ENCODE results near the gene UXS1. TPM values are rescaled to one million over a fixed set of nuclear protein-coding genes. Genes with fewer than 3 reads are reported as not detected.

UXS1 gene
- total and polyA plus RNA-seq, 2 of the 8 experiments (the other 6 are each of a cell fraction or from before 2014, with no cell fraction given) = 44.5 to 63.4 TPM

DNA sequence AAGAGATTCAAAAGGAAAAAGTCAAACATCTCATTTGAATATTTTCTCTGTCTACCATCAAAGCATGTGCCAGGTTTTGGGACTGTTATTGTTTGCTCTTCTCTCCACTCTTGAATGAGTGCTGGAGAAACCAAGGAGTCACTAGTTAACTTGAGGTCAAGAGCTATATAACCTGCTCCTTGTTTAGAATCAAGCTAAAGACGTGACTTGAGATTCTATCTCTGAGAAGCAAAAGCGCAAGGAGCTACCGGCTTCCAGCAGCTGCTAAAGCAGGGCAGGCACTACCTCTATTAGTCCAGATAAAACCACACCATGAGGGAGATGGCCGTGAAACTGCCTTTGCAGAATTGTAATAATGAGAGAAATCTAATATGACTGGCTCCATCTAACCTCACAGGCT lies 36.0 kb downstream of the UXS1 start:
- Histone ChIP-seq H3K23me2 (ENCODE audit: low read depth, low read length) (no peaks in the 10 kb centered on the region), H3K4me2 (ENCODE audit: insufficient read depth in 1 of 2, low read depth in 2 of 2, low read length in 2 of 2) (no peak overlapping the region), H2BK5ac (ENCODE audit: low read depth, low read length) (no peak overlapping the region), H2BK15ac (ENCODE audit: low read length) (no peak overlapping the region), H3K4me3 (ENCODE audit: extremely low read depth in 1 of 4, insufficient read depth in 2 of 4, low read depth in 3 of 4, low read length in 4 of 4) (no peak overlapping the region), H3K4ac (replicated peaks; ENCODE audit: insufficient read length, low read depth, low read length) (no peak overlapping the region), H2AFZ (ENCODE audit: low read length) (no peak overlapping the region), H3K18ac (ENCODE audit: extremely low read depth, low read length) (no peak overlapping the region), H3K56ac (replicated peaks; ENCODE audit: insufficient read length, low read depth, low read length) (no peak overlapping the region), H2BK20ac (ENCODE audit: low read length) (no peak overlapping the region), H4K20me1 (replicated peaks in 1 of 2; ENCODE audit: control insufficient read depth in 1 of 2, insufficient read depth in 2 of 2, low read length in 2 of 2) (peaks cover 3 to 6% of the 10 kb centered on the region in 2 experiments), H3K79me1 (ENCODE audit: low read depth, low read length) (no peaks in the 10 kb centered on the region), H3K4me1 (replicated peaks in 1 of 4; ENCODE audit: control insufficient read depth in 3 of 4, insufficient read depth in 4 of 4, low read length in 3 of 4) (no peaks in the 10 kb centered on the region; a peak in 1 of 7 replicates), H2BK12ac (ENCODE audit: low read depth, low read length) (no peak overlapping the region), H3K79me2 (ENCODE audit: control insufficient read depth in 1 of 2, insufficient read depth in 2 of 2, low read length in 2 of 2) (peaks cover 0 to 7% of the 10 kb centered on the region in 2 experiments; a peak in 2 of 4 replicates), H3K36me3 (ENCODE audit: control insufficient read depth in 2 of 4, insufficient read depth in 4 of 4, low read length in 3 of 4) (peaks cover 3 to 26% (median 14%) of the 10 kb centered on the region in 4 experiments; a peak in 7 of 8 replicates), H3K23ac (ENCODE audit: insufficient read length) (no peak overlapping the region), H4K91ac (replicated peaks; ENCODE audit: insufficient read length, low read length) (no peak overlapping the region), H3K27ac (ENCODE audit: low read depth, low read length) (no peak overlapping the region), H3K9me3 (ENCODE audit: insufficient read depth in 2 of 2, low read depth in 1 of 2, low read length in 1 of 2) (no peaks in the 10 kb centered on the region), H3K14ac (ENCODE audit: insufficient read length) (no peak overlapping the region), H2BK120ac (replicated peaks; ENCODE audit: low read depth, low read length) (no peak overlapping the region), H4K5ac (ENCODE audit: insufficient read length, low read depth, low read length) (no peak overlapping the region), H2AK5ac (ENCODE audit: low read depth, low read length) (no peak overlapping the region), H3K9ac (replicated peaks in 1 of 4; ENCODE audit: extremely low read depth in 1 of 4, low read depth in 3 of 4, low read length in 3 of 4) (no peak overlapping the region), H4K8ac (ENCODE audit: extremely low read depth, insufficient read depth, low read length) (no peak overlapping the region), H3K27me3 (replicated peaks in 1 of 4; ENCODE audit: control insufficient read depth in 3 of 4, extremely low read depth in 1 of 4, insufficient read depth in 3 of 4, low read length in 3 of 4) (no peaks in the 10 kb centered on the region)
- WGBS, 2 experiments (ENCODE audit: extremely low coverage in 1 of 2, insufficient coverage in 1 of 2, insufficient read length in 1 of 2, insufficient replicate concordance in 2 of 2, low coverage in 1 of 2, low lambda C conversion rate in 2 of 2, missing lambda C conversion rate in 1 of 2) = 91% methylated on average over 4 of the region's 4 CpGs; no CpG with 5 or more reads in 1 of the 2 experiments
- FAIRE-seq (no peak), DNase-seq (ENCODE audit: low read depth in 1 of 2, low spot score in 2 of 2) (no peak)
- ChIA-PET CTCF (ENCODE audit: partially characterized antibody) (interaction anchor here (1.4 to 2.3 kb wide), 2 partner anchors 9 to 10 kb away, joined by 6 to 10 read pairs; no protein-coding TSS in a partner anchor), POLR2A (ENCODE audit: partially characterized antibody) (no interaction called here)
- TF ChIP-seq CREB1 (IDR thresholded peaks at IDR 0.05) = no peak
- TF ChIP-seq NRF1 (IDR thresholded peaks at IDR 0.05; ENCODE audit: low read depth, low read length) = no peak
- no peak for TF ChIP-seq ASH2L (IDR thresholded peaks at IDR 0.05; ENCODE audit: low read length)
- TF ChIP-seq KDM5A (IDR thresholded peaks at IDR 0.05; ENCODE audit: low read length) = no peak

Measured in H1 (cell line).